Adipocyte (in vitro differentiated cells): Measurements from ENCODE around the gene CAMK1D.

Experiments used
- DNase-seq: peaks from one replicate; pipeline ENCODE4 v3.0.0-alpha.2; 2015; ENCODE audit warnings: low read depth
- H3K27me3 ChIP-seq: replicated peaks from 2 replicates; pipeline ENCODE4 v1.7.0; 2013; ENCODE audit warnings: mild to moderate bottlenecking, low read length, moderate library complexity; ENCODE audit not compliant: control insufficient read depth, insufficient read depth
- H3K36me3 ChIP-seq: 2 replicates; pipeline ENCODE4 v1.7.0; 2013; ENCODE audit warnings: low read length, mild to moderate bottlenecking, moderate library complexity; ENCODE audit not compliant: control insufficient read depth, insufficient read depth, severe bottlenecking
- H3K4me1 ChIP-seq: 2 replicates; pipeline ENCODE4 v1.7.0; 2013; ENCODE audit warnings: mild to moderate bottlenecking, low read length, moderate library complexity; ENCODE audit not compliant: control insufficient read depth, insufficient read depth
- H3K4me3 ChIP-seq: 2 replicates; pipeline ENCODE4 v1.7.0; 2013; ENCODE audit warnings: mild to moderate bottlenecking, low read length, moderate library complexity
- H3K9ac ChIP-seq: 2 replicates; pipeline ENCODE4 v1.7.0; 2013; ENCODE audit warnings: mild to moderate bottlenecking, low read length, moderate library complexity
- H3K9me3 ChIP-seq: 2 replicates; pipeline ENCODE4 v1.7.0; 2013; ENCODE audit warnings: mild to moderate bottlenecking, low read length, moderate library complexity; ENCODE audit not compliant: control insufficient read depth

Gene CAMK1D

DNA sequence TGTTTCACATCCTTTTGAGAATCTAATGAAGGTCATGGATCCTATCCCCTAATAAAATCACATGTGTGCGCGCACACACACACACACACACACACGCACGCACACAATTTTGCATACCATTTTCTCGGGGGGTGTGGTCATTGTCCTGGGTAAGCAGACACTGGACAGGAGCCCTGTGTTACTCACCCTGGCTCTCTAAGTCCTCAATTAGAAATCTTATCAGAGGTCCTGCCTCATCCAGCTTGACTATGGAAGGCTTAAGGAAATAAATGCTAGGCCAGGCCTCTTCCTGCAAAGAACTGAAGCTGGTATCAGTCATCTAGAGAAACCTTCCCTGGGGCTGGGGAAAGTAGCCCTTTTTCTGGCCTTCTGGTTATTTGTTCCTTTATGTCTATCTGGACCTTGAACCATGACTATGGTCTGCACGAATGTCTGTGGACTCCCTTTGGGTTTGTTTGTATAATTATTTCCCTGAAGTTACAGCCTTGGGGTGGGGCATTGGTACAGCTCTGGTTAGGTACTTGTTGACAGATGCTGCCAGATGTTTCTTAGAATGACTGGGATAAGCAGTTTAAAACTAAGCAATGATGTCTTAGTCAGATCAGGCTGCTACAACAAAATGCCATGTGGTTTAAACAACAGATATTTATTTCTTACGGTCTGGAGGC is 443.7 kb downstream of the CAMK1D start:
- Histone ChIP-seq H3K4me3 (no peak overlapping the region), H3K4me1 (peaks cover 9% of the 10 kb centered on the region), H3K27me3 (no peaks in the 10 kb centered on the region), H3K36me3 (no peaks in the 10 kb centered on the region), H3K9me3 (peaks cover 11% of the 10 kb centered on the region), H3K9ac (no peak overlapping the region)
- no peak for DNase-seq

DNA sequence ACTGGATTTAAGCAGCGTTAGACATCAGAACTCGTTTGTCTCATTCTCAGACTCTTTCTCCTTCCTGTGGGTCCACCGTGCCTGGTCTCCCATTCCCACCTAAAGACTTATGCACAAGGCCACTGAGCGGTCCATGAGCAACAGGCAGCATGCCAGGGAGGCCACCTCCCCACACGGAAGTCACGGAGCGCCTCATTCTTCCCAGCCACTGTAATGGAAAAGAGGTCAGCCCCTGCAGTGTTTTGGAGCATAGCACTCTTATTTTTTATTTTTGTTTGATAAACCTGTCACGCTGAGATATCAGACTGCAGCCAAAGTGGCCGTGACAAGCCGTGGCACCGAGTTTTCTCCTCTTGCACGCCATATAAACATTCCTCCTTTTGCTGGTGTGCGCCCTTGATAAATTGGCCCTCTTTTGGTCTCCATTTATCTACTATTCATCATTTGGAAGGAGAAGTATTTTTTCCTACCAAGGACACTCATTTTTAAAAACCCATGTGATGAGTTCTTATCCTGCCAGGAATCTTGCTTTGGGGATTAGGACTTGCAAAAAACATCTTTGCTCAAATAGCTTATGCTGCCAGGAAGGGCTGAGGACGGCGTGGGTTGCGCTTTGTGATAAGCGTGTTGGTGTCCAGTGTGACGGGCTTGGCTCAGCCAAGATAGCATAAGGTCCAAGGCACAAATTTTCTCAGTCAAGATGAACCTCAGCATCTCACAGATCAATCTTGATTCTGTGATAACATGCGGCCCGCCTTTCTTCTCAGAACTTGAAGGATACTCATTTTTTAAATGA is 446.2 kb downstream of the CAMK1D start:
- no peak for DNase-seq
- Histone ChIP-seq H3K9me3 (peaks cover 11% of the 10 kb centered on the region), H3K27me3 (no peaks in the 10 kb centered on the region), H3K36me3 (no peaks in the 10 kb centered on the region), H3K4me3 (no peak overlapping the region), H3K4me1 (peaks cover 9% of the 10 kb centered on the region), H3K9ac (no peak overlapping the region)

DNA sequence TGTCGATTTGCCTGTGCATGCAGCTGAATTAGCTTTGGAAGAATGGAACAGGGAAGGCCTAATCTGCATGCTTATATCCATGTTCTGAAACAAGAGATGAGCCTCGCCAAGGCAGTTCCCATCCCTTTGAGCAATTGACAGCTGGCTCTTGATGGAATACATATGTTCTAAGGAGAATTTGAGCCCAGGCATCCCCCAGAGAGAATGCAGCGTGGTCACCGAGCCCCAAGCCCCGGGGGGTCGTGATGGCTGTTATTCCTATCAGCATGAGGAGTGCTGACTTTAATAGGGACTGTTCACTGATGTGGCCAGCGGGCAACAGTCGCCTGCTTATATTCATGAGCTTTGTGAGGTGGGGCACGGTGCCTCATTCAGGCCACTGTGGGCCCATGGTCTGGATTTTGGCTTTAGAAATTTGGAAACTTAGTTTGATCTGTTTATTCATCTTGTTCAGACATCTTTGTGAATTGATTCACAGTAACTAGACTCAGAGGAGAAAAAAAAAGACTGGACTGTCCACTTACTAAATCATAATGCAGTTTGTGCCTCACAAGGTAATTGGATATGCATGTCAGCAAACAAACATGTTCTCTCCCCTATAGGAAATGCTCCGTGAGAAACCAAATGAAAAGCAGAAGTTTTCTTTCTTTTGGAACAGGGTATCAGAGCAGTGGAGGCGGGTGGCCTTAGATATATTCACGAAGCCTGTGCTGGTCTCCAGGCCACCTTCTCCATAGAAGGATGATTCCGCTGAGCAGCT is 447.2 kb downstream of the CAMK1D start:
- H3K9me3 ChIP-seq = peaks cover 7% of the 10 kb centered on the region
- H3K27me3 ChIP-seq = no peaks in the 10 kb centered on the region
- peak; percentile 69 for DNase-seq
- peaks cover 9% of the 10 kb centered on the region for H3K4me1 ChIP-seq
- H3K4me3 ChIP-seq = no peak overlapping the region
- H3K9ac ChIP-seq = no peak overlapping the region
- H3K36me3 ChIP-seq = no peaks in the 10 kb centered on the region

DNA sequence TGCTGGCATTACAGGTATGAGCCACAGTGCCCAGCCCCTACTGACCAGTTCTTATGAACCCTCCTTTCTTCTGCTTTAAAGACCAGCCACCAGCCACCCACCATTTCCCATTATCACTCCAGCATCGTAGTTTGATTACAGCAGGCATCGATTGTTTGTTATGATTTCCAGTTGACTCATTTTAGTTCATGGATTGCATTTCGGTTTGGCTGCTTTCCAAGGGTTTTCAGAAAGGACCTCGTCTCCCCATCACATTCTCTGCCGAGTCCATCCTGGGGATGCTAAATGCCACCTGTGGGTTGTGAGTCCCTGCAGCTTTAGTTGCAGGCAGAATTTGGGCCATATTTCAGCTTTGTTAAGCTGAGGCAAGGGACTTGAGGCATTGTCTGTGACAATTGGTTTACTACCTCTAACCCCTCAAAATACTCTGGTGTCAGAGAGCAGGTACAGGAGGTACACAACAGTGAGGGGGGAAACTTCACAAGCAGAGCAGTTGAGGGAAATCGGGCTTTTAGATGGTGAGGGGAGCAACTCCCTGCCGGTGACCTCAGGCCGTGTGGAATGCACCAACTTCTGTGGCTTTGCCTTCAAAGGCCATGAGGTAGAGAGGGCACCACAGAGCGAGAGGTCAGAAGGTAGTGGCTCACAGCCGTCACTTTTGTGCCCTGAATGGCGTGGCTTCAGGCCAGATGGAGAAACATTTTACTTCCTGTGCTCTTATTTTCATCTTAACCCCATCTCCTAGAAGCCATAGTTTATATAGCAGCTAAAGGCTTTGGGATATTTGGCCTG is 448.3 kb downstream of the CAMK1D start:
- peak; percentile 28 for DNase-seq
- Histone ChIP-seq H3K36me3 (no peaks in the 10 kb centered on the region), H3K9me3 (no peaks in the 10 kb centered on the region), H3K9ac (no peak overlapping the region), H3K4me1 (peaks cover 9% of the 10 kb centered on the region), H3K27me3 (no peaks in the 10 kb centered on the region), H3K4me3 (no peak overlapping the region)

DNA sequence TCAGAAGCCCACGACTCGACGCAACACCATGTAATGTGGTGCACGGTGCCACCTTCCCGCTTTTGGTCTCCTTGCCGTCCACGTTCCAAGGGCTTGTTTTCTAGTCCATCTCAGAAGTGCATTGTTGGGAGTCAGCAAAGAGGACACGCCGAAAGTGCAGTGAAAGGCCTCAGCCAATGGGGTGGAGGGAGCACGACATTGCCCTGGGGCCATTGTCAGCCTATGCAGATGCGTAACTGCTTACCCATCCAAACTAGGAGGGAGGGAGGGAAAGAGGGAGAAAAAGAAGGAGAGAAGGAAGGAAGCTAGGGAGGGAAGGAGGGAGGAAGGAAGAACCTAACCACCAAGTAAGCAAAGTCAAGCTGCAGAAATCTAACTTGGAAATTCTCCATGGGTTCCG is 449.8 kb downstream of the CAMK1D start:
- Histone ChIP-seq H3K27me3 (no peaks in the 10 kb centered on the region), H3K9ac (no peak overlapping the region), H3K9me3 (no peaks in the 10 kb centered on the region), H3K4me3 (no peak overlapping the region), H3K4me1 (peaks cover 9% of the 10 kb centered on the region), H3K36me3 (no peaks in the 10 kb centered on the region)
- no peak for DNase-seq

DNA sequence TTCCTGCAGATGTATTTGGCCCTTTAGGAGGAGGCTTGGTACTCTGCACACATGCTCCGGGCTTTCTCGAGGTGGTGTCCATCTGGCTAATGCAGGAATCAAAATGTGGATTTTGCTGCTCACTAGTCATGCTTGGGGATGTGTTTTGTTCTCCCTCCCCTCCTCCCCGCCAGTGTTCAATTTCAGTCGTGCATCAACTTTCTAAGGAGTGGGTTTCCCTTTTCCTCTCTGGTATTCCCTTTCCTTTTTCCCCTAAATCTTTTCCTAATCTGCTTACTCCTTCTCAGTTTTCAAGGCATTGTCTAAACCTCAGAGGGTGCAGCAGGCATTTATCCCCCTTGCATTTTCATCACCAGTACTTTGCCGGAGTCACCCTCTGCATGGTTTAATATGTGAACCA is 450.4 kb downstream of the CAMK1D start:
- DNase-seq = no peak
- Histone ChIP-seq H3K9ac (no peak overlapping the region), H3K27me3 (no peaks in the 10 kb centered on the region), H3K4me1 (peaks cover 9% of the 10 kb centered on the region), H3K9me3 (no peaks in the 10 kb centered on the region), H3K36me3 (no peaks in the 10 kb centered on the region), H3K4me3 (no peak overlapping the region)

DNA sequence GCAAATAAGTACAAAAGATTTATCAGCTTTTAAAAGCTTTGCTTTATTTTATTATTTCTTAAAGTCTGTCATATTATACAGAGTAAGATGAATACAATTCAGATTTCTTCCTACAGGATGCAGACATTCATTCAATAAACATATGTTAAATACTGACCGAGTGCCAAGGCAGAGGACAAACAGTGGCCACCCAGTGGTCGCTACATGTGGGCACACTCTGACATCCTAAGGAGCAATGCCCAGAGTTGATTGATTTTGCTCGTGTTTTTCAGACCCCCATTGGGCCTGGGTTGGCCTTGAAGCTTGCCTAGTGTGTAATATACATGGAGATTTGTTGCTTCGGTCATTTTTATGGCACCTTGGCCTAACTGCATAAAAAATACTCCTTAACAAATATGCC is 451.0 kb downstream of the CAMK1D start:
- Histone ChIP-seq H3K27me3 (no peaks in the 10 kb centered on the region), H3K4me3 (no peak overlapping the region), H3K36me3 (no peaks in the 10 kb centered on the region), H3K4me1 (peaks cover 7% of the 10 kb centered on the region), H3K9ac (no peak overlapping the region), H3K9me3 (no peaks in the 10 kb centered on the region)
- DNase-seq = no peak

DNA sequence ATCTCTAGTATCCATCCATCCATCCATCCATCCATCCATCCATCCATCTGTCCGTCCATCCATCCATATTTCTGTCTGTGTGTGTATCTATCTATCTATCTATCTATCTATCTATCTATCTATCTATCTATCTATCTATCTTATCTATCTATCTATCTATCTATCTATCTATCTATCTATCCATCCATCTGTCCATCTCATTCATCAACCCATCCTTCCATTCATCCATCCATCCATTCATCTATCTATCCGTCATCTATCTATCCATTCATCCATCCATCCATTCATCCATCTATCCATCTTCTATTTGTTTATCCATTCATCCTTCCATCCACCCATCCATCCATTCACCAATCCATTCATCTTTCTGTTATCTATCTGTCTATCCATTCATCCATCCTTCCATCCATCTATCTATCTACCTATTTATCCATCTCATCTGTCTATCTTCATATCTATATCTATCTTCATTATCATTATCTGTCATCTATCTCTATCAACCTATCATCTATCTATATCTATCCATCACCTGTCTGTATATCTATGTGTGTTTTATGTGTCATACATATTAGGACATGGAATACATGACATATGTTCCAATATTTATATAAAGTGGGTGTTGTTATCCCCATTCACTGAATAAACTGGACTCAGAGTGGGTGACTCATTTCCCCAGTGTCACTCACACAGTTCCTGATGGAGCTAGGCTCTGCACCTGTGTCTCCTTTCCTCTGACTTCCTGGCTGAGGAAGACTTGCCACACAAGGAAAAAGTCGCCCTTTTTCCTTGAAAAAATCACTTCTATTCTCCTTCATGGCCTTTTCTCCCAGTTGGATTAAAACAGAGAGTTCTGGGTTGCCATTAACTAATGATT is 452.1 kb downstream of the CAMK1D start:
- no peak for DNase-seq
- H3K4me3 ChIP-seq = no peak overlapping the region
- no peaks in the 10 kb centered on the region for H3K36me3 ChIP-seq
- no peaks in the 10 kb centered on the region for H3K9me3 ChIP-seq
- H3K27me3 ChIP-seq = no peaks in the 10 kb centered on the region
- no peaks in the 10 kb centered on the region for H3K4me1 ChIP-seq
- H3K9ac ChIP-seq = no peak overlapping the region

DNA sequence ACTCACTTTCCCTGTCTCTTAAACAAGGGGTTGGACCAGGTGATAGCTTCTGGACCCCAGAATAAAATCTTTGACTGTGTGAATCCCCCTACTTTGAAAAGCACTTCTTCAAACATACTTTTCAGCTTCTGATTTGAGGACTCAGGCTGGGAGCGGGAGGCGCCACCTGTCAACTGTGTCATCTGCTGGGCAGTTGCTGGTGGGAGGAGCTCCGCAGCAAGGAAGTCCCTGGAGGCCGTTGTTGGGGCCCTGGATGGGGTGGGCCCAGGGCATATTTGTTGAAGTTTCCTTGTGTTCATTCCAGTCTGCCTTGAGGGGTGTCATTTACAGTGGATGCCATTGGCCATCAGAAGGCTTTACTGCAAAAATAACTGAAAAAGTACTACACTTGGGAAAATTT is 454.4 kb downstream of the CAMK1D start:
- Histone ChIP-seq H3K36me3 (no peaks in the 10 kb centered on the region), H3K9me3 (no peaks in the 10 kb centered on the region), H3K9ac (no peak overlapping the region), H3K27me3 (no peaks in the 10 kb centered on the region), H3K4me3 (no peak overlapping the region), H3K4me1 (no peaks in the 10 kb centered on the region)
- DNase-seq = no peak
